Left ventricle myocardium inferior (tissue), 1 donor: ENCODE results near the gene RTN4IP1. TPM values are rescaled to one million over a fixed set of nuclear protein-coding genes. Genes with fewer than 3 reads are reported as not detected.
A peak's percentile ranks its signal among the peaks of the same experiment; 100 is the strongest.

Experiments
- DNase-seq: peaks from one replicate; pipeline ENCODE4 v3.0.0-alpha.2; 2020
- H3K27ac ChIP-seq: fragments of 200-600 bp; replicated peaks from 2 replicates; pipeline ENCODE4 v1.8.0; 2021
- H3K27me3 ChIP-seq: fragments of 200-600 bp; 2 replicates; pipeline ENCODE4 v1.8.0; 2021; ENCODE audit warnings: low read depth
- H3K36me3 ChIP-seq: fragments of 200-600 bp; 2 replicates; pipeline ENCODE4 v1.8.0; 2021
- H3K4me1 ChIP-seq: fragments of 200-600 bp; 2 replicates; pipeline ENCODE4 v1.8.0; 2021
- H3K4me3 ChIP-seq: fragments of 200-600 bp; 2 replicates; pipeline ENCODE4 v1.8.0; 2021; ENCODE audit warnings: mild to moderate bottlenecking, moderate library complexity
- H3K9me3 ChIP-seq: fragments of 200-600 bp; replicated peaks from 2 replicates; pipeline ENCODE4 v1.8.0; 2021
- intact Hi-C: fragments of 100-400 bp; cut with micrococcal nuclease; formaldehyde crosslinking; loops from one replicate; pipeline ENCODE4 v1.11.0; 2022
- long read RNA-seq: library from polyadenylated mRNA; unstranded; transcript quantifications from one replicate; pipeline ENCODE4 v2.0.0, GENCODE V29; 2021
- total RNA-seq: library from RNA; stranded (reverse); fragmentation: NEBNext Ultra II Directional; extraction: Animal tissue kit (Norgen Biotek cat#: 25700); gene quantifications from one replicate; pipeline ENCODE4 v1.2.1, GENCODE V29; 2021
- TF ChIP-seq, protein P1 (sequence below): fragments of 200-600 bp; IDR thresholded peaks from 2 replicates; pipeline ENCODE4 v1.8.0; 2021; ENCODE audit warnings: antibody characterized with exemption, mild to moderate bottlenecking, borderline replicate concordance
- donor health status: DM: no; HTN: yes; CAD: no; lungs with severe emphysema.

The RTN4IP1 gene, protein sequence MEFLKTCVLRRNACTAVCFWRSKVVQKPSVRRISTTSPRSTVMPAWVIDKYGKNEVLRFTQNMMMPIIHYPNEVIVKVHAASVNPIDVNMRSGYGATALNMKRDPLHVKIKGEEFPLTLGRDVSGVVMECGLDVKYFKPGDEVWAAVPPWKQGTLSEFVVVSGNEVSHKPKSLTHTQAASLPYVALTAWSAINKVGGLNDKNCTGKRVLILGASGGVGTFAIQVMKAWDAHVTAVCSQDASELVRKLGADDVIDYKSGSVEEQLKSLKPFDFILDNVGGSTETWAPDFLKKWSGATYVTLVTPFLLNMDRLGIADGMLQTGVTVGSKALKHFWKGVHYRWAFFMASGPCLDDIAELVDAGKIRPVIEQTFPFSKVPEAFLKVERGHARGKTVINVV
- 21.5 TPM for total RNA-seq
- long read RNA-seq, transcript RTN4IP1-201 (9 exons, 1,682 nt) = major isoform, 27 of 33 reads
- long read RNA-seq, partial matches to known transcripts = 1 of 33 reads
- long read RNA-seq, other reads (novel, unspliced or antisense) = 5 of 33 reads

DNA sequence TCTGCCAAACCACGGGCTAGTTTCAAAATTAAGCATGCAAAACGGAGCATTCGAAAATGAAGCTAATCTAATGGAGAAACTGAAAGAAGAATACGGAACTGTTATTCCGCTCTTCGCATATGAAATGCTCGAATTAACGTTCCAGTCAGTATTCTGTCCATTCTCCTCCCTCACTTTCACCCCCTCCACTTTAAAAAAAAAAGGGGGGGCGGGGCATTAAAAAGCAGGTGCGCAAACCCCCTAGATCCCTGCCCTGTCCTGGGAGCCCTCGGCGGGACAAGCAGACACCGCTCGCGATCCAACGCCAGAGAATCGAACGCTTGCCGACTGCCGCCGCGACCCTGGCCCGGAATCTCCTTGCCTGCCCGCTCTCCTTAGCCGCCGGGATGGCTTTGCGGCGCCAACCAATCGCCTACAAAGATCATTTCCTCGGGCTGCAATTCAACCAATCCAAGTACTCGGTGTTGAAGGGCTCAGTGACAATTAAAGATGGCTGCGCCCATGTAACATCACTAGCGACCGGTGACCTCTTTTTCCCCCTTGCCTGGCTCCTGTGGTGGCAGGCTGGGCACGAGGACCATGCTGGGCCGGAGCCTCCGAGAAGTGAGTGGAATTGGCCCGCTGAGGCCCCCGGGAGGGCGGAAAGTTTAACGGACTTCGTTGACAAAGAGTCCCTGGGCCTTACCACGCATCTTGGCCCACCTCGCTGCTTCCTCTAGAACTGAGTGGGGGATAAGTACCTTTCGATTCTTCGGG is at the start of gene RTN4IP1, which contains the start of gene QRSL1:
TSS of gene RTN4IP1 (minus strand) at position 396 of the 756 bp plus-strand sequence. CDS start 477 bp downstream, outside the sequence.
TSS of gene QRSL1 (plus strand) at position 476 of the 756 bp plus-strand sequence. CDS start at position 580, 104 bp downstream.
- TF ChIP-seq, protein P1, sequence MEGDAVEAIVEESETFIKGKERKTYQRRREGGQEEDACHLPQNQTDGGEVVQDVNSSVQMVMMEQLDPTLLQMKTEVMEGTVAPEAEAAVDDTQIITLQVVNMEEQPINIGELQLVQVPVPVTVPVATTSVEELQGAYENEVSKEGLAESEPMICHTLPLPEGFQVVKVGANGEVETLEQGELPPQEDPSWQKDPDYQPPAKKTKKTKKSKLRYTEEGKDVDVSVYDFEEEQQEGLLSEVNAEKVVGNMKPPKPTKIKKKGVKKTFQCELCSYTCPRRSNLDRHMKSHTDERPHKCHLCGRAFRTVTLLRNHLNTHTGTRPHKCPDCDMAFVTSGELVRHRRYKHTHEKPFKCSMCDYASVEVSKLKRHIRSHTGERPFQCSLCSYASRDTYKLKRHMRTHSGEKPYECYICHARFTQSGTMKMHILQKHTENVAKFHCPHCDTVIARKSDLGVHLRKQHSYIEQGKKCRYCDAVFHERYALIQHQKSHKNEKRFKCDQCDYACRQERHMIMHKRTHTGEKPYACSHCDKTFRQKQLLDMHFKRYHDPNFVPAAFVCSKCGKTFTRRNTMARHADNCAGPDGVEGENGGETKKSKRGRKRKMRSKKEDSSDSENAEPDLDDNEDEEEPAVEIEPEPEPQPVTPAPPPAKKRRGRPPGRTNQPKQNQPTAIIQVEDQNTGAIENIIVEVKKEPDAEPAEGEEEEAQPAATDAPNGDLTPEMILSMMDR = no peak
- H3K9me3 ChIP-seq = no peaks in the 10 kb centered on the region

DNA sequence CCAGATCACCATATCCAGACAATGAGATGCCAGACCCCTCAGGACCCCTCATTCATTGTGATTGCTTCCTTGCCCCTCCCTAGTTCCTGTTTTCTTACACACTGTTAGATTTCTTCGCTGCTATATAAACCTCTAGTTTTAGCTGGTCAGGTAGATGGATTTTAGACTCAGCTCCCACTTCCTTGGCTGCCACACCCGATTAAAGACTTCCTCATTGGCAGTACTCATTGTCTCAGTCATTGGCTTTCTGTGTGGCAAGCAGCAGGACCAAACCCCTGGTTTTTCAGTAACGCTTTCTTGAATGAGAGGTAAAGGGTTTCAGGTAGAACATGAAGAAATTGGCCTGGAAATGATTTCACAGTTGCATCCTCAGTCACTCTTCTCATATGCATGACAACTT is 48.0 kb upstream of the RTN4IP1 start:
- H3K27me3 ChIP-seq = no peaks in the 10 kb centered on the region
- no peaks in the 10 kb centered on the region for H3K4me1 ChIP-seq
- H3K9me3 ChIP-seq = no peaks in the 10 kb centered on the region
- H3K4me3 ChIP-seq = no peak overlapping the region
- H3K36me3 ChIP-seq = no peaks in the 10 kb centered on the region
- intact Hi-C loops = no loop called here
- H3K27ac ChIP-seq = no peak overlapping the region
- DNase-seq = no peak
- TF ChIP-seq, protein P1 = no peak

More for the DNA sequence above, at the start of gene RTN4IP1, which contains the start of gene QRSL1:
- H3K27ac ChIP-seq = peak within 1 kb of the TSS; percentile 84
- H3K27me3 ChIP-seq = no peaks in the 10 kb centered on the region
- peak within 1 kb of the TSS; percentile 78 for H3K4me3 ChIP-seq
- DNase-seq = peak; percentile 78
- peaks cover 29% of the 10 kb centered on the region for H3K4me1 ChIP-seq
- no peaks in the 10 kb centered on the region for H3K36me3 ChIP-seq
- intact Hi-C loops = no loop called here

DNA sequence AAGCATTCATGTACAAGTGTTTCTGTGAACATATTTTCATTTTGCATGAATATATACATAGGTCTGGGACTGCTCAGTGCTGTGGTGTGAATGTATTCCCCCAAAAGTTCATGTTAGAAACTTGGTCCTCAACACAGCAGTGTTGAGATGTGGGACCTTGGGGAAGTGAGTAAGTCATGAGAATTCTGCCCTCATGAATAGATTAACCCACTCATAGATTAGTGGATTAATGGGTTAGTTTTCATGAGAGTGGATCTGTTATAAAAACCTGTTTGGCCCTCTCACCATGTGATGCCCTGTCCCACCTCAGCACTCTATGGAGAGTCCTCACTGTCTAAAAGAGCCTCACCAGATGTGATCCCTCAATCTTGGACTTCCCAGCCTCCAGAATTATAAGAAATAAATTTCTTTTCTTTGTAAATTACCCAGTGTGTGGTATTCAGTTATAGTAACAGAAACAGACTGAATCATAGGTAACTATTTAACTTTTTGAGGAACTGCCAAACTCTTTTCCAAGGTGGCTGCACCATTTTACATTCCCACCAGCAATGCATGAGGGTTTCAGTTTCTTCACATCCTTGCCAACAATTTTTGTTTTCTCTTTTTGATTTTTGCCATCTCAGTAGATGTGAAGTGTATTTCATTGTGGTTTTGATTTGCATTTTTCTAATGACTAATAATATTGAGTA is 45.4 kb upstream of the RTN4IP1 start:
- no peaks in the 10 kb centered on the region for H3K27me3 ChIP-seq
- intact Hi-C loops = no loop called here
- DNase-seq = no peak
- H3K4me1 ChIP-seq = no peaks in the 10 kb centered on the region
- H3K27ac ChIP-seq = no peak overlapping the region
- no peak overlapping the region for H3K4me3 ChIP-seq
- H3K9me3 ChIP-seq = no peaks in the 10 kb centered on the region
- TF ChIP-seq, protein P1 = no peak
- no peaks in the 10 kb centered on the region for H3K36me3 ChIP-seq

DNA sequence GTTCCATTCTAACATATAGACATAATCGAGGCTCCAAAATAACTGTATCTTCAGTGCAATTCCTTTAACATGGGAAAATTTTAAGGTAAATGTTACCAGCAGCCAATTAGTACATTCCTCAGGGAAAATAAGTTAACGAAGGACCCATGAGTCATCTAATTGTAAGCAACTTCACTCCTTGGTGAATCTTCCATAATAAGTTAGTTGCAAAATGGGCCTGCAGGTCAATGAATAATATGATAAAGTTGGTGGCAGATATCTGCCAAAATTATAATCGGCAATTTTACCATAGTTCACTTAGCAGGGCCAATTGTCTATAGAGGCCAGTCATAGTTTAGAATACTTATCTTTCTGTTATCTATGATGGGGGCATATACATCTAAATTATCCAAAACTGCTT is 42.4 kb upstream of the RTN4IP1 start:
- Histone ChIP-seq H3K9me3 (no peaks in the 10 kb centered on the region), H3K27ac (no peak overlapping the region), H3K36me3 (peaks cover 5% of the 10 kb centered on the region), H3K27me3 (no peaks in the 10 kb centered on the region), H3K4me3 (no peak overlapping the region), H3K4me1 (no peaks in the 10 kb centered on the region)
- TF ChIP-seq, protein P1 = no peak
- no peak for DNase-seq
- intact Hi-C loops = no loop called here

DNA sequence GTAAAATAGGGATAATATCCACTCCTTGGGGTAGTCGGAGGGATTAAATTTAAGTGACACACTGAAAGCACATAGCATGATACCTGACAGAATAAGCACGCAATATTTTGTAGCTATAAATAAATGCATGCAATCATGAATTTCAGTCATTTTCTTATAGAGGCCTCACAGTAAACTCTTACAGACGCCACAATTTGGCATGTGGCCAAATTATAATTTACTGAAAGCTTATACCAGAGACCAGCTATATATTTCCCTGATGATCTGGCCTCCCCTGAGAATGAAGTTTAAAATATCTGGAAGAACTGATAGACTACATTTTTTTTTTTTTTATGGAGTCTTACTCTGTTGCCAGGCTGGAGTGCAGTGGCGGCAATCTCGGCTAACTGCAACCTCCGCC is 40.9 kb upstream of the RTN4IP1 start:
- Histone ChIP-seq H3K36me3 (peaks cover 19% of the 10 kb centered on the region), H3K4me1 (no peaks in the 10 kb centered on the region), H3K27me3 (no peaks in the 10 kb centered on the region), H3K27ac (no peak overlapping the region), H3K4me3 (no peak overlapping the region), H3K9me3 (no peaks in the 10 kb centered on the region)
- intact Hi-C loops = no loop called here
- TF ChIP-seq, protein P1 = no peak
- DNase-seq = no peak
